HG02763 (cell line): ENCODE data around the gene PHAX.
A peak's percentile ranks its signal among the peaks of the same experiment; 100 is the strongest.
"Not testable (repeated sequence)": the region's sequence is repeated elsewhere in the genome, so short reads cannot be mapped to it uniquely, and the experiment has no call there.

Experiments used
- ATAC-seq: cut with Tn5 transposase; IDR thresholded peaks from one replicate; pipeline ENCODE4 v1.9.1; 2021; ENCODE audit warnings: mild to moderate bottlenecking, moderate library complexity; ENCODE audit not compliant: unreplicated experiment

The PHAX gene

DNA sequence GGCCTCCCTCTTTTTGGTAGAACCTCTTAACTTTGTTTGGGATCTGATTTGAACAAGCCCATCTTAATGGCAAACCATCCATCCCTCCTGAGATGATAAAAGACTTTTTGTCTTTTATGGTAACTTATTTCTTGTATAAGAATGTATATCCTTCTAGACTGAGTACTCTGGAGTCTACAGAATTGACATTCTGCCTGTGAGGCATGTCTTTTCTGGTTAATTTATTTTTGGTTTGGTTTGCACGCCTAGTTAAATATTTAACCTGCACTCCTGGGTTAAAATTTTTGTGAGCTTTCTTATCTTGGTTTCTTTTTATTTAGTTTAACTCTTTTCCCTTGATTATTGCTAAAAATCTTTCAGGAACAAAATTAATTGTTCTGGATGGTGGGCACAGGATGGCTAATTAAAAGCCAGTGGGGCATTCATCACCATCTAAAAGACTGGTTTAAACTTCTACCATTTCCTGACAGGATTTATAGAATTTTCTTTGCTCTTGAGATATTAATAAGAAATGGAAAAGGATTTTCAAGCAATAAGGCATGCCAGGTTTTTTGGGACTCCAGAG lies 50.3 kb downstream of the PHAX start:
- ATAC-seq, result no peak

DNA sequence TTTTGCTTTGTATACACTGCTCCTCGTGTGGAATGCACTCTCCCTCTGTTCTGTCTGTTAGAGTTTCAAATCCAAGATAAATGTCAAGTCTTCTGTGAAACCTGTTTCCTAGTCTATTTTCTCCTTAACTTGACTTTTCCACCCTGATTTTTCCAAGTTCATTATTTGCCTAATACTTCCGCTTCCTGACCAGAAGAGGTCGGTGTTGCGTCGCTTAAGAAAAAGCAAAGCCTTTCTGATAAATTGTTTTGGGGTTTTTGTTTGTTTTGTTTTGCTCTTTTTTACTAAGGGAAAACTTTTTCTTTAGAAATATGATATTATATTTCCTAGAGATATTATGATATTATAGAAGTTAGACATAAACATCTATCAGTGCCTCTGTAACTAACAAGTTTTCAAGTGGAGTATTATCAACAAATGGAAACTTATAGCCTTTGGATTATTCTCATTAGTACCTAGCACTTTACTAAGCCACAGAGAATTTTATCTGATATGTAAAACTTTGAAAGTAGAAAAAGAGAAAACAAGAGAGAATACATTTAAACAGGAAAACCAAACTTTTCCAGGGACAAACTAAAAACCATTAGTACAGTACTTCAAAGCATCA lies 55.8 kb downstream of the PHAX start:
- no peak for ATAC-seq

DNA sequence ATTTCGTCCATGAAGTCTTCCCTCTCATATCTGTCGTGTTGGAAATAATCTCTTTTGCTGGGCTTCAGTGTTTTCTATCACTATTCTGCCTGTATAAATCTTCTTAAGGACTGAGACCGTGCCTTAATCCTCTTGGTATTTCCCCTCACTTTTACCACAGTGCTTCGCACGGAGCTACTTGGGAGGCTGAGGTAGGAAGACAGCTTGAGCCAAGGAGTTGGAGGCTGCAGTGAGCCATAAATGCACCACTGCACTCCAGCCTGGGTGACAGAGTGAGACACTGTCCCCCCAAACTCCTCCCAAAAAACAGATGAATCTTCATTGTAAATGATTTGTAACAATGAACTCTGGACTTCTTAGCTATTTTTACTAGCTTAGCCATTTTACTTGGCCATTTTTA lies 57.8 kb downstream of the PHAX start:
- ATAC-seq, result no peak

DNA sequence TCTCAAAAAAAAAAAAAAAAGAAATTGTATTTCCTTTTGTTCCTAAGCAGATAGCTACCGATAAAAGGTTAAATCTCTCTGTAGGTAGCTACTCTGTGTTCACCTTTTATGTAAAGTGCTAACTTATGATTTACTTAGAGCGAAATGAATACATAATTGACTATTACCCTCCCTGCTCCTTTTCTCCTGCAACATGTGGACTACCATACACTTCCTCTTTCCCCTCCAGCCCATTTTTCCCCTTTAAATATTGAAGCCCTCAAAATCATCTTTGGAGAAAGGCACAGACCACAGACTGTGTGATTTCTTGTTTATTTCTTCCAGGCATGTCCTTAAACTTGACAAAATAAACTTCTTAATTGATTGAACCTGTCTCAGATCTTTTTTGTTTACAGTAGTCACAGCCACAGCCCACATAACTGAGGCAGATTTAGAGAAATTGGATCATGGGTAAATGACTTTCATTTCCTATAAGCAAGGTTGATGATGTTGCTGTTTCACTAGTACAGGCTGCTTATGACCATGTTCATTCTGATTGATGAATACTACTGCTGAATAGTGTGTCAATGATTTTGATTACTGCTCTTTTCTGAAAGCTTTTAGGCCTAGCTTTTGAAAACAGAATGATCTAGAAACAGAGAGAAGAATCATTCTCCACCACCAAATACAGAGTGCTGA lies 59.2 kb downstream of the PHAX start:
- ATAC-seq, result no peak

DNA sequence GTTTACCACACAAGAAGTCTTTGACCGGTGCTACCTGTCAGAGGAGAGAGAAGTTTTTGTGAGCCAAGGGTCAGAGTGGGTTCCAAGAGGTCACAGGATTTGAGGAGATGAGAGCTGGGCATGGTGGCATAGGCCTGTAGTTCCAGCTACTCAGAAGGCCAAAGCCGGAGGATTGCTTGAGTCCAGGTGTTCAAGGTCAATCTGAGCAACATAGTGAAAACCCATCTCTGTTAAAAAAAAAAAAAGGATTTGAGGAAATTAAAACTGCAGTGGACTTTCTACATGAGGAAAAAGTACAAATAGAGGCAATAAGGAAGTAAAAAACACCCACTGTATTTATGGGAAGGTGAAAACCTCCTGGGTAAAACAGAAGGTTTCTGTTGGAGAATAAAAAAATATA lies 63.8 kb downstream of the PHAX start:
- ATAC-seq, result no peak

DNA sequence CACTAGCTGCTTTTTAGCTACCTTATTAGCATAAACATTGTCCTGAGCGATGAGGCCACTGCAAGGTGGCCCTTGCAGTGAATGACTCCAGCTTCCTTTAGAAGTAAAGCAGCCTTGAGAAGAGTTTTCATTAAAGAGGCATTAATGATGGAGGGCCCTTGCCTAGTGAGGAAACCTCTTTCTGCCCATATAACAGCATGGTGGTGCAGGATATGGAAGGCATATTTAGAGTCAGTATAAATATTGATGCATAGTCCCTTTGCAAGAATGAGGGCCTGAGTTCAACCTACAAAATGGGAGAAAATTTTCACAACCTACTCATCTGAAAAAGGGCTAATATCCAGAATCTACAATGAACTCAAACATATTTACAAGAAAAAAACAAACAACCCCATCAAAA lies 69.4 kb downstream of the PHAX start:
- not testable (repeated sequence) for ATAC-seq

DNA sequence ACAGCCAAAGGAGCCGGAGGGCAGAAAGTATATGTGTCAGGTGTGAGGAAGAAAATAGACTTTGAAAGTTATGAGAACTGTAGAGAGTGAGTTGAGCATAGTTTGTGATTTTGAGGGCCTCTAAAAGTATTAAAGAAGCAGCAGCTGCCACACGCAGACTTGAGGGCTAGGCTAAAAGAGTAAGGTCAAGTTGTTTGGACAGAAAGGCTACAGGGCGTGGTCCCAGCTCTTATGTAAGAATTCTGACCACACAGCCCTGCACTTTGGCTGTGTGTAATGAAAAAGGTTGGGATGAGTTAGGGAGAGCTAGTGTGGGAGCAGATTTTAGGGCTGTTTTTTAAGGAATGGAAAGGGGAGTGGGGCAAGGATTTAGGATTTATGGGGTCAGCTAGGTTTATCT lies 70.9 kb downstream of the PHAX start:
- ATAC-seq, result not testable (repeated sequence)

DNA sequence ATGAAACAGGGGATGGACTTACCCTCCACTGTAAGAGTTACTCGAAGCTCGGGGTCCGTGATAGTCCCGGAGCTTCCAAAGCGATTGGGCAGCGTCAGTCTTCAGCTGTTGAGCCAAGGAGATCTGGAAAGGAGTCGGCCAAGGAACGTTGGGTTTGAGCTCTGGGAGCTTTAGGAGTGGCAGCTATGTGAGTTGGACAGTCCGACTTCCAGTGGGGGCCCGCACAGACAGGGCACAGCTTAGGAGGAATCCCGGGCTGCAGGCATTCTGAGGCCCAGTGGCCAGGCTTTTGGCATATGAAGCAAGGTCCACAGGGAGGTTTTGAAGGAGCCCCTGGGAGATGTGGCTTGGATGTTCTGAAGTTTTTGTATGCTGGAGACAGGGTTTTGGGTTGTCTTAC lies 72.7 kb downstream of the PHAX start:
- no peak for ATAC-seq

DNA sequence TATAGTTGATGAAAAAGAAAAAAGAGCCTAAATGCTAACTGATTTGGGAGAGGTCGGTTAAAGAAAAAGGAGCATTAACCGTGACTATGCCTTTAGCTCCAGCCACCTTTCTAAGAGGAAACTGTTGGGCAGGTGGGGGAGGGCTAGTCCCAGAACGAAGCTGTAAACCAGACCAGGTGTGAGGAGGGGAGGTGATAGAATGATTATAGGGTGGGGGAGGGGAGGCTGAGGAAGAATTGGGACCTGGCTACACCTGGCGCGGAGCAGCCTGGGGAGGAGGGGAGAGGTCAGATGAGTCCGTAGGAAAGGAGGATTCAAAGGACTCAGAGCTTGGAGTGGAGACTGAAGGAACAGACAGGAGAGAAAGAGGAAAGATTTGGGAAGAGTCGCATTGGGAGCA lies 73.4 kb downstream of the PHAX start:
- ATAC-seq, result no peak

DNA sequence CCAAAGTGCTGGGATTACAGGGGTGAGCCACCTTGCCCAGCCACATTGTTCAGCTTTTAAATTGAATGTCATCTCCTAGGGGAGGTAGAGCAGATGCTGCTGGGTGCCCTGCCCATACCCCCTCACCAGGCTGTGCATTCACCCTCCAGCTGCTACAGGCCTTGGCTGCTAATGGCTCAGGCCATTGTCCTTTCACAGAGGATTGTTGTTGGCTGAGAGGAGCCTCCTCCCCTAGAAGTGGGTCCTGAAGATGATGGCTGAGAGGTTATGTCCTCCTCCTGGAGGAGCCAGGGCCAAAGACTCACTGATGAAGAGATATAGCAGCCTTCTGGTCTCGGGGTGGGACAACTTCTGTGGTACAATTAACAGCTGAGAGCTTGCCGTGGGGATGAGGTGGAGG lies 74.6 kb downstream of the PHAX start:
- ATAC-seq, result no peak

DNA sequence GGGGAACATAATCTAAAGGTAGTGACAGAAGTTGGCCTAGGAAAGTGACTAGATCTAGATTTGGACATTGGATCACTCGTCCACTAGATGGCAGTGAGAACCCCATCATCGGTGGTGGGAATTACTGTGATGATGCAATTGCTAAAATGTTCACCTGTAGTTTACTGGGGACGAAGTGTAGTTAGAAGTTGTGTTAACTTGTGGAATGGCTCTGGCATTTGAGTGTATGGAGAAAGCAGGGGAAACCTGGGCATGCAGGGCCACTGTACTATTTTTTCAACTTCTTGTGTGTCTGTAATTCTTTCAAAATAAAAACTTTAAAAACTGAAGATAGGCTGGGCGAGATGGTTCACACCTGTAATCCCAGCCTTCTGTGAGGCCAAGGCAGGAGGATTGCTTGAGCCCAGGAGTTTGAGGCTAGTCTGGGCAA lies 75.5 kb downstream of the PHAX start:
- ATAC-seq, result peak; percentile 61
